Osteoblast (primary cell): ENCODE measurements around the gene OR2V2. TPM values are rescaled to one million over a fixed set of nuclear protein-coding genes. Genes with fewer than 3 reads are reported as not detected.
"Not testable (repeated sequence)": the region's sequence is repeated elsewhere in the genome, so short reads cannot be mapped to it uniquely, and the experiment has no call there.

Experiments used
- DNase-seq: peaks from one replicate; pipeline ENCODE4 v3.0.0; 2011; ENCODE audit warnings: low spot score, mixed read lengths; ENCODE audit not compliant: insufficient read length; ENCODE audit errors: missing footprints
- H2AFZ ChIP-seq: 2 replicates; pipeline ENCODE4 v1.6.0; 2011; ENCODE audit warnings: mild to moderate bottlenecking, low read length
- H3K27ac ChIP-seq: 2 replicates; pipeline ENCODE4 v1.5.1; 2011; ENCODE audit warnings: mild to moderate bottlenecking, low read depth, low read length, moderate library complexity
- H3K27me3 ChIP-seq: 2 replicates; pipeline ENCODE4 v1.6.0; 2012; ENCODE audit warnings: mild to moderate bottlenecking, control low read depth, inconsistent platforms, low read length, moderate library complexity; ENCODE audit not compliant: insufficient read depth
- H3K36me3 ChIP-seq: 2 replicates; pipeline ENCODE4 v1.5.1; 2011; ENCODE audit warnings: mild to moderate bottlenecking, low read length, control low read depth, moderate library complexity; ENCODE audit not compliant: insufficient read depth
- H3K4me1 ChIP-seq: 2 replicates; pipeline ENCODE4 v1.5.1; 2011; ENCODE audit warnings: mild to moderate bottlenecking, low read length, control low read depth, moderate library complexity; ENCODE audit not compliant: insufficient read depth
- H3K4me2 ChIP-seq: 2 replicates; pipeline ENCODE4 v1.6.0; 2011; ENCODE audit warnings: mild to moderate bottlenecking, low read length; ENCODE audit not compliant: insufficient read depth
- H3K4me3 ChIP-seq: fragments of 200-600 bp; sonication (generic); 3 replicates; pipeline ENCODE4 v1.5.1; 2012; ENCODE audit warnings: mild to moderate bottlenecking, low read length, inconsistent platforms; ENCODE audit not compliant: insufficient read depth
- H3K79me2 ChIP-seq: 2 replicates; pipeline ENCODE4 v1.6.0; 2012; ENCODE audit warnings: mild to moderate bottlenecking, low read length, control low read depth, inconsistent platforms; ENCODE audit not compliant: insufficient read depth
- H3K9me3 ChIP-seq: 2 replicates; pipeline ENCODE4 v1.5.1; 2011; ENCODE audit warnings: low read depth, low read length, control low read depth
- H4K20me1 ChIP-seq: 2 replicates; pipeline ENCODE4 v1.6.0; 2012; ENCODE audit warnings: mild to moderate bottlenecking, low read length, control low read depth; ENCODE audit not compliant: insufficient read depth
- total RNA-seq: library from RNA; depleted of rRNA; stranded (reverse); fragments of >200 nt; gene quantifications from 2 replicates; pipeline ENCODE4 v1.2.3, GENCODE V29; 2012
- TF ChIP-seq, protein P1 (sequence below): IDR thresholded peaks from 2 replicates; pipeline ENCODE4 v1.5.1; 2011; ENCODE audit warnings: mild to moderate bottlenecking, low read depth, low read length, moderate library complexity; ENCODE audit errors: extremely low read depth

The OR2V2 gene
- total RNA-seq, 1 donor: not detected

DNA sequence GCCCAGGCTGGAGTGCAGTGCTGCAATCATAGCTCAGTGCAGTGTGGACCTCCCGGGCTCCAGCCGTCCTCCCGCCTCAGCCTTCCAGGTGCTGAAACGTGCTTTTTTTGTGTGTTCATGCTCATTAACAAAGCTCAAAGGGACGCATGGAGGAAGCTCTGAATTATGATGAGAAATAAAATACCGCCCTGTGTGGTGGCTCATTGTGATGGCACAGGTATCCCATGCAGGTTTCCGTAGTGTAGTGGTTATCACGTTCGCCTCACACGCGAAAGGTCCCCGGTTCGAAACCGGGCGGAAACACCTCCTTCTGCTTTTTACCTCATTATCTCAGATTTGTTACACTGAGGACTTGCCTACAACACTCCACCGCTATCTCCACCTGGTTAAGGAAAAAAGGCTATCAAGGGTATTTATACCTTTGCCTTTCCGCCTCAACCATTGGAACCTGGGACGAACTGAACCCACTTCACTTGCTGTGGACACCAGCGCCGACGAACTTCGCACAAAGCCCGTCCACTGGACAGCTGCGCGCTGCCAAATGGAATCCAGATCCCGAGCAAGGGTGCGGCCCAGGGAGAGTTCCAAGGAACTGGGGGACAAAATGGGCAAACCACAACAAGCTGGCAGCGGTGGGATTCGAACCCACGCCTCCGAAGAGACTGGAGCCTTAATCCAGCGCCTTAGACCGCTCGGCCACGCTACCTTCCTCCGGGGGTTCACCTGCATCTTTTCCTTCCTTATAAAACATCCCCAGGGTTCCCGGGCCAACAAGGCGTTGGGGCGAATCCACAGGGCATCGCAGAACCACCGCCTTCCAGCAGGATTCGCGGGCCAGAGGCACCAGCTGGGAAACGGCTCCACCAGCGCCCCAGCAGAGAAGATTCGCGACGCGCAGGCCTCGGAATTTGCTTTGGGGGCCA lies 26.3 kb downstream of the OR2V2 start:
- TF ChIP-seq, protein P1, sequence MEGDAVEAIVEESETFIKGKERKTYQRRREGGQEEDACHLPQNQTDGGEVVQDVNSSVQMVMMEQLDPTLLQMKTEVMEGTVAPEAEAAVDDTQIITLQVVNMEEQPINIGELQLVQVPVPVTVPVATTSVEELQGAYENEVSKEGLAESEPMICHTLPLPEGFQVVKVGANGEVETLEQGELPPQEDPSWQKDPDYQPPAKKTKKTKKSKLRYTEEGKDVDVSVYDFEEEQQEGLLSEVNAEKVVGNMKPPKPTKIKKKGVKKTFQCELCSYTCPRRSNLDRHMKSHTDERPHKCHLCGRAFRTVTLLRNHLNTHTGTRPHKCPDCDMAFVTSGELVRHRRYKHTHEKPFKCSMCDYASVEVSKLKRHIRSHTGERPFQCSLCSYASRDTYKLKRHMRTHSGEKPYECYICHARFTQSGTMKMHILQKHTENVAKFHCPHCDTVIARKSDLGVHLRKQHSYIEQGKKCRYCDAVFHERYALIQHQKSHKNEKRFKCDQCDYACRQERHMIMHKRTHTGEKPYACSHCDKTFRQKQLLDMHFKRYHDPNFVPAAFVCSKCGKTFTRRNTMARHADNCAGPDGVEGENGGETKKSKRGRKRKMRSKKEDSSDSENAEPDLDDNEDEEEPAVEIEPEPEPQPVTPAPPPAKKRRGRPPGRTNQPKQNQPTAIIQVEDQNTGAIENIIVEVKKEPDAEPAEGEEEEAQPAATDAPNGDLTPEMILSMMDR: no peak
- H3K4me1 ChIP-seq: peaks cover 17% of the 10 kb centered on the region
- no peaks in the 10 kb centered on the region for H3K36me3 ChIP-seq
- peak overlapping the region; percentile 31 for H3K4me3 ChIP-seq
- peak overlapping the region; percentile 58 for H3K4me2 ChIP-seq
- no peak overlapping the region for H3K27ac ChIP-seq
- no peaks in the 10 kb centered on the region for H3K9me3 ChIP-seq
- H3K79me2 ChIP-seq: no peaks in the 10 kb centered on the region
- no peaks in the 10 kb centered on the region for H4K20me1 ChIP-seq
- H3K27me3 ChIP-seq: no peaks in the 10 kb centered on the region
- peak; percentile 84 for DNase-seq
- no peak overlapping the region for H2AFZ ChIP-seq

DNA sequence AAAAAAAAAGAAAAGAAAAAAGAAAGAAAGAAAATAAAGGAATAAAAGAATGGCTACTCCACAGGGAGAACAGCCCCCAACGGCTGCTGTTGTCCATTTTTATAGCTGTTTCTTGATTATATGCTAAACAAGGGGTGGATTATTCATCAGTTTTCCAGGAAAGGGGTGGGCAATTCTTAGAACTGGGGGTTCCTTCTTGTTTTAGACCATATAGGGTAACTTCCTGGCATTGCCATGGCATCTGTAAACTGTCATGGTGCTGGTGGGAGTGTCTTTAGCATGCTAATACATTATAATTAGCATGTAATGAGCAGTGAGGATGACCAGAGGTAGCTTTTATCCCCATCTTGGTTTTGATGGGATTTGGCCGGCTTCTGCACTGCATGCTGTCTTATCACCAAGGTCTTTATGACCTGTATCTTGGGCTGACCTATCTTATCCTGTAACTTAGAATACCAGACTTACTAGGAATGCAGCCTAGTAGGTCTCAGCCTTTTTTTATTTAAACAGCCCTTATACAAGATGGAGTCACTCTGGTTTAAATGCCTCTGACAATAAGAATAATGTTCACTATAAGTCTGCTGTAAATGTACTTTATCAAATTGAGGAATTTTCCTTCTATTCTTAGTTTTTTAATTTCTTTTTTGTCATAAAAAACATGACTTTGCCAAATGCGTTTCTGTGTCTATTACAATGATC lies 29.0 kb downstream of the OR2V2 start:
- no peaks in the 10 kb centered on the region for H3K79me2 ChIP-seq
- no peaks in the 10 kb centered on the region for H3K27me3 ChIP-seq
- no peak overlapping the region for H2AFZ ChIP-seq
- no peak for DNase-seq
- H3K36me3 ChIP-seq: no peaks in the 10 kb centered on the region
- H3K27ac ChIP-seq: no peak overlapping the region
- TF ChIP-seq, protein P1: no peak
- no peak overlapping the region for H3K4me3 ChIP-seq
- H3K4me1 ChIP-seq: peaks cover 1% of the 10 kb centered on the region
- no peaks in the 10 kb centered on the region for H4K20me1 ChIP-seq
- no peak overlapping the region for H3K4me2 ChIP-seq
- no peaks in the 10 kb centered on the region for H3K9me3 ChIP-seq

DNA sequence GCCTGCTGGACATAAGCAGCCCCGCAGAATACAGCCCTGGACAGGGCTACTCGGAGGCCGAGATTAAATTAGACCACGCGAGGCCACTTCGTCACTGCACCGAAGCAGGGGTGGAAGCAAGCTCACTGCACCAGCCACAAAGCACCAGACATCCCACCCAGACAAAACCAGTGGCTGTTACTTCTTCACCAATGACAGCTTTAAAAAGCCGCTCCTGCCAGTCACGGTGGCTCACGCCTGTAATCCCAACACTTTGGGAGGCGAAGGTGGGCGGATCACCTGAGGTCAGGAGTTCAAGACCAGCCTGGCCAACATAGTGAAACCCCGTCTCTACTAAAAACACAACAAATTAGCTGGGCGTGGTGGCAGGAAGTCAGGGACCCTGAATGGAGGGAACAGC lies 30.2 kb downstream of the OR2V2 start:
- H3K4me1 ChIP-seq, H3K27me3 ChIP-seq, H2AFZ ChIP-seq, H3K4me3 ChIP-seq, H4K20me1 ChIP-seq, H3K79me2 ChIP-seq, DNase-seq, H3K9me3 ChIP-seq, H3K4me2 ChIP-seq, H3K27ac ChIP-seq, H3K36me3 ChIP-seq: not testable (repeated sequence)

DNA sequence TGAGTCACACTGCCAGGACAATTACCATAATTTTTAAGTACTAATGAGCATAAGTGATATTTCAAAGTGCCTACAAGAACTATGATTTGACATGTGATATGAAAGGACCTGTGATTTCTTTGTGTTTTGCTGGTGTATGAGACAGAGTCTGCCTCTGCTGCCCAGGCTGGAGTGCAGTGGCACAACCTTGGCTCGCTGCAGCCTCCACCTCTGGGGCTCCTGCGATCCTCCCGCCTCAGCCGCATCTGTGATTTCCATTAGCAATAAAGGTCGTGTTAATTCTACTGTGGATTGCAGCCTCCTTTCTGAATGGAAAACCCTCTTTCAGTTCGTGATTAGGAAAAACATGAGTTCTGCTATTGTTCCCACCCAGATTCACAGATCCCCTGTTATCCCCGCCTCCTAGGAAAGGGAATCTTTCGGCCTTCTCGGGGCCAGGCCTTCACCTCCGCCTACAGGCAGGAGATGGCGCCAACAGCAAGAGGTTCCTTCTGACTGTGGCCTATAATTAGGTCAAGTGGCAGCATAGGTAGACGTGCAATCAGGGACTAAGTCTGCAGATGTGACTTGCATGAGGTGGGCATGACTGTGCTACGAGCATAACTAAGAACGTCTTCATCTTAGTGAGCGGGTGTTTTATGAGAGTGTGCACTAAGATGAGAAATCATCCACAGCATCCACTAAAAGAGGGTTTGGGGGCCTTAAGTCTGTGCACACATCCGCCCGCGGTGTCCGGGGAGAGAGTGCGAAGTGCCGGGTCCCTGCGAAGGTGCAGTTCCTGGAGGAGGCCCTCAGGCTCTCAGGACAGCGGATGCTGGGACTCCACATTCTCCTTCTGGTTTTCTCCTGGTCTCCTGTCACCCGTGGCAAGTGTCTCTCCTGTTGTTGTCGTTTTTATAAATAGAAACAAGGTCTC lies 34.5 kb downstream of the OR2V2 start:
- Histone ChIP-seq H4K20me1 (no peaks in the 10 kb centered on the region), H3K4me3 (no peak overlapping the region), H2AFZ (no peak overlapping the region), H3K4me2 (no peak overlapping the region), H3K27me3 (no peaks in the 10 kb centered on the region), H3K27ac (no peak overlapping the region), H3K79me2 (no peaks in the 10 kb centered on the region), H3K36me3 (no peaks in the 10 kb centered on the region), H3K4me1 (peaks cover 1% of the 10 kb centered on the region), H3K9me3 (no peaks in the 10 kb centered on the region)
- DNase-seq: peak; percentile 90
- TF ChIP-seq, protein P1: peak; percentile 75
